HG03354 (cell line): ENCODE data around the gene HPCAL1.

Experiments
- ATAC-seq: cut with Tn5 transposase; IDR thresholded peaks from one replicate; pipeline ENCODE4 v1.9.1; 2021; ENCODE audit warnings: mild to moderate bottlenecking; ENCODE audit not compliant: unreplicated experiment, poor library complexity, severe bottlenecking

HPCAL1 gene

GRCh38 chr2:10375570-10376281 lies 73.0 kb downstream of the HPCAL1 start:
- ATAC-seq: peak; percentile 43

GRCh38 chr2:10377052-10377746 lies 74.5 kb downstream of the HPCAL1 start:
- no peak for ATAC-seq

GRCh38 chr2:10377747-10378085 lies 75.0 kb downstream of the HPCAL1 start:
- ATAC-seq: no peak

- peak; percentile 84 for ATAC-seq
Measured at GRCh38 chr2:10378189-10378588, 75.5 kb downstream of the HPCAL1 start.

GRCh38 chr2:10380048-10380926 lies 77.6 kb downstream of the HPCAL1 start:
- ATAC-seq: no peak

GRCh38 chr2:10381997-10382353 lies 79.3 kb downstream of the HPCAL1 start:
- ATAC-seq: no peak

- ATAC-seq: peak; percentile 61
Measured at GRCh38 chr2:10382354-10383061, 79.8 kb downstream of the HPCAL1 start.

GRCh38 chr2:10383960-10384734 lies 81.4 kb downstream of the HPCAL1 start:
- no peak for ATAC-seq

GRCh38 chr2:10385501-10385900 lies 82.8 kb downstream of the HPCAL1 start:
- no peak for ATAC-seq

- ATAC-seq: no peak
Measured at GRCh38 chr2:10385933-10386773, 83.4 kb downstream of the HPCAL1 start.

GRCh38 chr2:10387033-10387432 lies 84.3 kb downstream of the HPCAL1 start:
- no peak for ATAC-seq

GRCh38 chr2:10388954-10389560 lies 86.4 kb downstream of the HPCAL1 start:
- no peak for ATAC-seq

GRCh38 chr2:10389573-10389972 lies 86.9 kb downstream of the HPCAL1 start:
- ATAC-seq: no peak

GRCh38 chr2:10390369-10390801 lies 87.7 kb downstream of the HPCAL1 start:
- ATAC-seq: no peak

- ATAC-seq: no peak
Measured at GRCh38 chr2:10392100-10392499, 89.4 kb downstream of the HPCAL1 start.

- ATAC-seq: no peak
Measured at GRCh38 chr2:10392548-10392947, 89.8 kb downstream of the HPCAL1 start.

GRCh38 chr2:10392951-10393639 lies 90.4 kb downstream of the HPCAL1 start:
- ATAC-seq: no peak

- no peak for ATAC-seq
Measured at GRCh38 chr2:10393640-10393982, 90.9 kb downstream of the HPCAL1 start.
